D721Med (cell line): ENCODE results near the gene CD93.

Source experiments
- DNase-seq: peaks from one replicate; pipeline ENCODE4 v3.0.0; 2011; ENCODE audit warnings: low spot score; ENCODE audit not compliant: insufficient read length
- FAIRE-seq: peaks from 2 replicates; lab custom pipeline; 2011; peaks lifted over from hg19 to GRCh38; lab: Jason Lieb, UNC
- CTCF ChIP-seq: IDR thresholded peaks from 2 replicates; pipeline ENCODE4 v1.5.1; 2012; ENCODE audit warnings: mild to moderate bottlenecking, control low read depth; ENCODE audit not compliant: insufficient read depth; ENCODE audit errors: missing control alignments

Gene CD93

GRCh38 chr20:23084282-23084844 is 1.8 kb downstream of the CD93 start:
- FAIRE-seq (no peak), DNase-seq (no peak)
- no peak for TF ChIP-seq CTCF

GRCh38 chr20:23083553-23084220 is 2.4 kb downstream of the CD93 start:
- FAIRE-seq: no peak
- DNase-seq: no peak
- TF ChIP-seq CTCF: no peak

- no peak for TF ChIP-seq CTCF
- no peak for DNase-seq
- FAIRE-seq: no peak
Observed at GRCh38 chr20:23082846-23083552, 3.1 kb downstream of the CD93 start.

- no peak for FAIRE-seq
- no peak for DNase-seq
- no peak for TF ChIP-seq CTCF
Observed at GRCh38 chr20:23081263-23081819, 4.8 kb downstream of the CD93 start.

GRCh38 chr20:23080521-23080920 is 5.6 kb downstream of the CD93 start:
- DNase-seq (no peak), FAIRE-seq (no peak)
- no peak for TF ChIP-seq CTCF

- FAIRE-seq: no peak
Observed at GRCh38 chr20:23079926-23080325, 6.2 kb downstream of the CD93 start.

More at GRCh38 chr20:23079926-23080325, 6.2 kb downstream of the CD93 start:
- TF ChIP-seq CTCF: no peak
- DNase-seq: no peak
